Muscle layer of duodenum (tissue), 2 donors: ENCODE data around the gene LGR6.

Experiments used
- H3K27ac ChIP-seq: one replicate; pipeline ENCODE4 v1.7.0; 2013; ENCODE audit warnings: mild to moderate bottlenecking, low read length
- H3K27me3 ChIP-seq: one replicate; pipeline ENCODE4 v1.7.0; 2013; ENCODE audit warnings: low read depth, mild to moderate bottlenecking, control low read depth, low read length
- H3K36me3 ChIP-seq, 2 donors: one replicate each; pipeline ENCODE4 v1.7.0; 2013; ENCODE audit warnings: low read length in 2 of 2, control low read depth in 1 of 2, mild to moderate bottlenecking in 1 of 2; ENCODE audit not compliant: insufficient read depth in 2 of 2, control insufficient read depth in 1 of 2
- H3K4me1 ChIP-seq, 2 donors: one replicate each; pipeline ENCODE4 v1.7.0; 2013; ENCODE audit warnings: low read length in 2 of 2, mild to moderate bottlenecking in 2 of 2, control low read depth in 1 of 2, moderate library complexity in 1 of 2; ENCODE audit not compliant: insufficient read depth in 2 of 2, control insufficient read depth in 1 of 2
- H3K4me3 ChIP-seq, 2 donors: one replicate each; pipeline ENCODE4 v1.7.0; 2013; ENCODE audit warnings: low read length in 2 of 2, low read depth in 1 of 2, mild to moderate bottlenecking in 1 of 2
- H3K9me3 ChIP-seq, 2 donors: one replicate each; pipeline ENCODE4 v1.7.0; 2013; ENCODE audit warnings: low read length in 2 of 2, control low read depth in 1 of 2, mild to moderate bottlenecking in 1 of 2; ENCODE audit not compliant: control insufficient read depth in 1 of 2
- donor health status: healthy.

LGR6 gene

GRCh38 chr1:202240956-202241355 lies 47.4 kb downstream of the LGR6 start:
- H3K27ac ChIP-seq, result no peak overlapping the region
- H3K4me1 ChIP-seq, result no peaks in the 10 kb centered on the region
- no peaks in the 10 kb centered on the region for H3K9me3 ChIP-seq
- H3K27me3 ChIP-seq, result no peaks in the 10 kb centered on the region
- H3K36me3 ChIP-seq, result no peaks in the 10 kb centered on the region
- no peak overlapping the region for H3K4me3 ChIP-seq

DNA sequence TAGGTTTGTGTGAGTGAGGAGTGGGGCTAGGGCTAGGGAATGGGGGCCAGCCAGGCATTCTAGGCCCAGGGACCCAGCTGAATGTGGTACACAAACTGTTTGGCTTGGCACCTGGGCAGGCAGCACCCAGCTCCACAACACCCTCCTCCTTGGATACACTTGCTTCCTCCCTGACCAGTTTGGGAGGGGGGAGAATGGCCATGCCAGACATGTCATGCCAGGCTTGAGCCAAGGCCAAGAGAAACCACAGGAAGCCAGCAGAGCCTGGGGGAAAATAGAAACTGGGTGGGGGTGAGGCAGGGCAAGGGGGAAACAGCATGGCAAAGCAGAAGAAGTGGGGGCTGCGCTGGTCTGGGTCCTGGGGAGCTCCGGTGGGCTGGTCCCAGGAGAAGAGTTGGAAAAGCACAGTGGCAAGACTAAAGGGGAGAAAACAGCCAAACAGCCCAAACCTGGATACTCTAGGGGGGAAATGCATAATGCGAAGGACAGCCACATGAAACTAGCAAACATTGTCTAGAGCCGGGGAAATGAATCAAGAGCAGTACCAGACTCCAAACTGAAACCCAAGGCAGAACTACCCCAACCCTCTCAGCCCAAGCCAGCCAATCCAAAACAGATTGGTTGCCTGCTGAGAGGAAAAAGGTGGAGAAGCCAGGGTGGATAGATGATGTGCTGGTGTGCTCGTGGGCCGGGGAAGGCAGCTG lies 47.9 kb downstream of the LGR6 start:
- no peaks in the 10 kb centered on the region for H3K9me3 ChIP-seq
- no peak overlapping the region for H3K4me3 ChIP-seq
- no peaks in the 10 kb centered on the region for H3K27me3 ChIP-seq
- H3K4me1 ChIP-seq, result no peaks in the 10 kb centered on the region
- no peaks in the 10 kb centered on the region for H3K36me3 ChIP-seq
- H3K27ac ChIP-seq, result no peak overlapping the region

GRCh38 chr1:202242080-202242419 lies 48.5 kb downstream of the LGR6 start:
- H3K4me3 ChIP-seq, result no peak overlapping the region
- no peak overlapping the region for H3K27ac ChIP-seq
- no peaks in the 10 kb centered on the region for H3K36me3 ChIP-seq
- no peaks in the 10 kb centered on the region for H3K4me1 ChIP-seq
- H3K27me3 ChIP-seq, result no peaks in the 10 kb centered on the region
- no peaks in the 10 kb centered on the region for H3K9me3 ChIP-seq

DNA sequence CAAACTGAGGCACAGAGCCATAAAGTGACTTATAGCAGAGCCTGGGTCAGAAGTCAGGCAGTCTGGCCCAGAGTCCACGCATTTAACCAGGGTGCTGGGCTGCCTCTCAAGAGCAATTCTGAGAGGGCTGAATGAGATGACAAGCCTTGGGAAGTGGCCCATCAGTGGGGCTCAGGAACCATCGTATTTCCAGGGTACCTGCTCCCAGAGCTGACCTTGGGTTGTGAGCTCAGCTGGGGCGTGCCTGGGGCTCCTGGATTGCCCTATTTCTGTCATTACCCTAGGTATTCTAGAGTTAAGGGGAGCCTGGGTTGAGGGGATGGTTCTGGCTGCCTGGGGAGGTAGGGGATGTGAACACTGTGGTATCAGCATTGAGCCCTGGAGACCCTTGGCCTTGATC lies 49.4 kb downstream of the LGR6 start:
- Histone ChIP-seq H3K4me3 (no peak overlapping the region), H3K9me3 (no peaks in the 10 kb centered on the region), H3K4me1 (no peaks in the 10 kb centered on the region), H3K36me3 (no peaks in the 10 kb centered on the region), H3K27me3 (no peaks in the 10 kb centered on the region), H3K27ac (no peak overlapping the region)

DNA sequence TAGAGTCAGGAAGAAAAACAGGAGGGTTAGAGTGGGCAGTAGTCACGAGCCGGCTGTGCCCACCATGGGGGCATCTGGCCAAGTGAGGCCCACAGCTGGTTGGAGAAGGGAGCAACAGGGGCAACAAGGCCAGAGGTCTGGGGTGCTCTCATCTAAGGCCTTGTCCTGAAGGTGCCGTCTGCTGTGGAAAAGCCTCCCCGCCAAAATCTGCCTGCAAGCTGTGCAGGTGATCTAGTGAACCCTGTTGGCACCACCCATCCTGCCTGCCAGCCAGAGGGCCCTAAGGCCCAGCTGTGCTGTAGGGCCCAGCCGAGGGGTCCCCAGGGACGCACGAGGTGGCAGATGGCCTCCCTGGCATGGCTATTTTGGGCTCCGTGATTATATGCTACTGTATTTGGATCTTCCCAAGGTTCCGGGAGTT lies 51.3 kb downstream of the LGR6 start:
- H3K27me3 ChIP-seq, result no peaks in the 10 kb centered on the region
- H3K4me3 ChIP-seq, result no peak overlapping the region
- no peak overlapping the region for H3K27ac ChIP-seq
- no peaks in the 10 kb centered on the region for H3K4me1 ChIP-seq
- H3K36me3 ChIP-seq, result no peaks in the 10 kb centered on the region
- no peaks in the 10 kb centered on the region for H3K9me3 ChIP-seq

DNA sequence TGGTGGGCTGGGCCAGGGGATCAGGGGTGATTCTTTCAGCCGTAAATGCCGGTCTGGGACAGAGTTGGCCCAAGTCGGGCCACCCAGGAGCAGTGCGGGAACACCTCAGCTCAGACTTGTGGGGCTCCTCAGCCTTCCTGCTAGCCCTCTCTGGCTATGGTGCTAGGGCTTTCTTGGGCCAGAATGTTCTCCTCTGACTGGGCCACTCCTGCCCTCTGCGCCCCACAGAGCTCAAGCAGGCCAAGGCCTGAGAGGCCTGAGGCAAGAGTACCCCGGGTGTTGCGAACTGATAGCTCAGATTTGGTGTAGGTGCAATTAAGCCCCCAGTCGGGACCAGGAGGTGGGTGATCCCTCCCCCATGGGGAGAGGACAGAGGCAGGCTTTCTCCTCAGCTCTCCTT lies 51.8 kb downstream of the LGR6 start:
- Histone ChIP-seq H3K9me3 (no peaks in the 10 kb centered on the region), H3K4me3 (no peak overlapping the region), H3K36me3 (no peaks in the 10 kb centered on the region), H3K27ac (no peak overlapping the region), H3K27me3 (no peaks in the 10 kb centered on the region), H3K4me1 (no peaks in the 10 kb centered on the region)

GRCh38 chr1:202247104-202247503 lies 53.5 kb downstream of the LGR6 start:
- Histone ChIP-seq H3K4me1 (no peaks in the 10 kb centered on the region), H3K36me3 (no peaks in the 10 kb centered on the region), H3K27ac (no peak overlapping the region), H3K9me3 (no peaks in the 10 kb centered on the region), H3K27me3 (no peaks in the 10 kb centered on the region), H3K4me3 (no peak overlapping the region)

- no peak overlapping the region for H3K27ac ChIP-seq
- no peaks in the 10 kb centered on the region for H3K4me1 ChIP-seq
These were observed 54.5 kb downstream of the LGR6 start for GRCh38 chr1:202247837-202248795.

DNA sequence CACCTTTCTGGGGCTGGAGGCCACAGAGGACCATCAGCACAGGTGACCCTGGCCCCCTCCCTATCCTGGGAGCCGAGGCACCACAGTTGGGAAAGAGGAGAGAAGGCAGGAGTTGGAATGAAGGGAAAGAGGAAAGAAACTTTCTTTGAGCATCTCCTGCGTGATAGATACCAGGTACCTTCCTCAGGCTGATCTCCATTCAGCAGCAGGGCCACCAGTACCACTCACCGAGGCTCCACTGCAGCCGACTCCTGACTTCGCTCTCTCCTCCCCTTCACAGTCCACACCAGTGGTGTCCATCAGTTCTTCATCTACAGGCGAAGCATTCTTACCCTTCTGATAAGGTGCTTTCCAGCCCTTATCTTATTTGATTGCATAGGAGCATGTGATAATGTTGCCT lies 55.3 kb downstream of the LGR6 start:
- H3K36me3 ChIP-seq, result no peaks in the 10 kb centered on the region
- no peak overlapping the region for H3K4me3 ChIP-seq
- H3K9me3 ChIP-seq, result no peaks in the 10 kb centered on the region
- no peaks in the 10 kb centered on the region for H3K4me1 ChIP-seq
- H3K27ac ChIP-seq, result no peak overlapping the region
- H3K27me3 ChIP-seq, result no peaks in the 10 kb centered on the region

More at GRCh38 chr1:202247837-202248795, 54.5 kb downstream of the LGR6 start:
- H3K9me3 ChIP-seq, result no peaks in the 10 kb centered on the region
- H3K27me3 ChIP-seq, result no peaks in the 10 kb centered on the region
- no peaks in the 10 kb centered on the region for H3K36me3 ChIP-seq
- no peak overlapping the region for H3K4me3 ChIP-seq

DNA sequence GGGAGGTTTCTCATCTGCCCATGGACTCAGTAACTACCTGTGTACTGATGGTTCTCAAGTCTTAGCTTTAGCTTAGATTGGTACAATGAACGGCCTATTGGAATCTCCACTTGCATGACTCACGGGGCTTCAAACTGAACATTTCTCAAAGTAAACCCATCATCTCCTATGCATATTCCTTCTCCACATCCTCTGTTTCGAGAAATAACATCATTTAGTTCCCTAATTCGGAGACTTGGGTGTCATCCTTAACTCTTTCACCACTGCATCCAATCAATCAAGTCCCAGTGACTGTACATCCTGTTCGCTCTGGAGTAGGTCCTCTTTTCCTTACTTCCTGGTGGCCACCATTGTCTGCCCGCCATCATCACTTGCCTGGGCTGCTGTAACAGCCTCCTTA lies 55.8 kb downstream of the LGR6 start:
- Histone ChIP-seq H3K27me3 (no peaks in the 10 kb centered on the region), H3K27ac (no peak overlapping the region), H3K36me3 (no peaks in the 10 kb centered on the region), H3K4me1 (no peaks in the 10 kb centered on the region), H3K9me3 (no peaks in the 10 kb centered on the region), H3K4me3 (no peak overlapping the region)

GRCh38 chr1:202249846-202250245 lies 56.2 kb downstream of the LGR6 start:
- Histone ChIP-seq H3K27me3 (no peaks in the 10 kb centered on the region), H3K4me1 (no peaks in the 10 kb centered on the region), H3K4me3 (no peak overlapping the region), H3K9me3 (no peaks in the 10 kb centered on the region), H3K27ac (no peak overlapping the region), H3K36me3 (no peaks in the 10 kb centered on the region)
